Ishikawa (cell line): ENCODE measurements around the gene ABL1.

Experiments used
- CREB1 ChIP-seq: IDR thresholded peaks from 2 replicates; pipeline ENCODE4 v1.6.1; 2012; ENCODE audit warnings: low read depth
- EP300 ChIP-seq: IDR thresholded peaks from 2 replicates; pipeline ENCODE4 v1.6.1; 2012; ENCODE audit warnings: borderline replicate concordance
- FOXM1 ChIP-seq: IDR thresholded peaks from 2 replicates; pipeline ENCODE4 v1.6.1; 2012; ENCODE audit warnings: low read depth, borderline replicate concordance
- MAX ChIP-seq: IDR thresholded peaks from 2 replicates; pipeline ENCODE4 v1.6.1; 2012
- RAD21 ChIP-seq: IDR thresholded peaks from 2 replicates; pipeline ENCODE4 v1.6.1; 2012; ENCODE audit warnings: low read depth
- REST ChIP-seq: IDR thresholded peaks from 2 replicates; pipeline ENCODE4 v1.6.1; 2012; ENCODE audit warnings: low read depth, mild to moderate bottlenecking
- TAF1 ChIP-seq: IDR thresholded peaks from 2 replicates; pipeline ENCODE4 v1.6.1; 2012; ENCODE audit warnings: low read depth, mild to moderate bottlenecking
- TCF12 ChIP-seq: IDR thresholded peaks from 2 replicates; pipeline ENCODE4 v1.6.1; 2012; ENCODE audit warnings: low read depth
- YY1 ChIP-seq: IDR thresholded peaks from 2 replicates; pipeline ENCODE4 v1.6.1; 2012; ENCODE audit warnings: low read depth
- ZBTB7A ChIP-seq: IDR thresholded peaks from 2 replicates; pipeline ENCODE4 v1.6.1; 2012; ENCODE audit warnings: low read depth

GRCh38 chr9:130845254-130845653 lies 10.2 kb downstream of the ABL1 start:
- TF ChIP-seq TAF1, result no peak
- no peak for TF ChIP-seq CREB1
- TF ChIP-seq RAD21, result no peak
- no peak for TF ChIP-seq MAX
- no peak for TF ChIP-seq REST
- no peak for TF ChIP-seq EP300
- TF ChIP-seq ZBTB7A, result no peak
- TF ChIP-seq TCF12, result no peak
- no peak for TF ChIP-seq YY1
- no peak for TF ChIP-seq FOXM1
